ENCODE results near the gene RPS19BP1.

GRCh38 chr22:39568278-39568981 is 35.9 kb upstream of the RPS19BP1 start:
- TF ChIP-seq NR1H2 (CRISPR knock-in tag; IDR thresholded peaks at IDR 0.05) (no peak), ARID4B (CRISPR knock-in tag; IDR thresholded peaks at IDR 0.05; ENCODE audit: borderline replicate concordance) (no peak), NFYB (CRISPR knock-in tag; conservative IDR thresholded peaks at IDR 0.05; ENCODE audit: low read depth) (no peak), CTCF (IDR thresholded peaks at IDR 0.05) (no peak), E2F1 (CRISPR knock-in tag; IDR thresholded peaks at IDR 0.05) (no peak), SP1 (CRISPR knock-in tag; conservative IDR thresholded peaks at IDR 0.05) (no peak), ATF2 (CRISPR knock-in tag; IDR thresholded peaks at IDR 0.05; ENCODE audit: borderline replicate concordance, low read depth) (no peak), ZNF121 (CRISPR knock-in tag; IDR thresholded peaks at IDR 0.05) (no peak), ZNF512 (CRISPR knock-in tag; IDR thresholded peaks at IDR 0.05; ENCODE audit: borderline replicate concordance) (no peak), RELA (CRISPR knock-in tag; IDR thresholded peaks at IDR 0.05; ENCODE audit: borderline replicate concordance) (no peak), TCF7 (CRISPR knock-in tag; IDR thresholded peaks at IDR 0.05; ENCODE audit: low read depth) (no peak), ZNF423 (CRISPR knock-in tag; IDR thresholded peaks at IDR 0.05) (no peak), JUN (CRISPR knock-in tag; IDR thresholded peaks at IDR 0.05) (no peak), GABPB1 (CRISPR knock-in tag; IDR thresholded peaks at IDR 0.05) (no peak)

All from WTC11 (cell line).